22Rv1 (cell line): ENCODE measurements around the gene HRNR.

Source experiments
- ZFX ChIP-seq: fragments of 450-650 bp; IDR thresholded peaks from 2 replicates; pipeline ENCODE4 v1.6.1; 2017; ENCODE audit warnings: antibody characterized with exemption, borderline replicate concordance
- TF ChIP-seq, protein P1 (sequence below): fragments of 450-650 bp; IDR thresholded peaks from 2 replicates; pipeline ENCODE4 v1.5.1; 2017; ENCODE audit warnings: mild to moderate bottlenecking

DNA sequence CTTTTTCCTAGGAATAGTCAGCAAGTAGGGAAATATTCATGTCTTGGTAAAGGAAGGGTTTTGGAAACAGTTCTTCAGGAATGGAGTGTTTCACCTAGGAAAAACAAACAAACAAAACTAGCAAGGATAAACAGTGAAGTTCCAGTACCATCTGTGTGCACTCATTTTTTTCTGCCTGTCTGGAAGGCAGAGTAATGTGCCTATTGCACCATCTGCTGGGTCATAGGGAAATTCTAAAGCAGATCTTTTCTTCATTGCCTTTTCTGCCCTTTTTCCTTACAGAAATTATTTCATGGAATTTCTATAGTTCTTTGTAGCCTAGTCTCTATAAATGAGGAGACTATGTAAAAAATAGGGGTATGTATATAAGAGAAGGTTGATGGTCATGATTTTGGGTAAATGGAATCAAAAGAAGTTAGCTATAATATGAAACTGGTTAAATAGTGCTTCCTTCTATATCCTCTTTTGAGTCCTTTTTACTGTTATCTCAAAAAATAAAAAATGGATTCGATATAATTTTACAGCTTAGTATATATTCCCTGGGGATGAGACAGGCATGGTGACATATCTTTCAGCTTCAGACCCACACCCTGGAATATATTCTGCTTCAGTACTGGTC lies 3.4 kb upstream of the HRNR start:
- TF ChIP-seq, protein P1, sequence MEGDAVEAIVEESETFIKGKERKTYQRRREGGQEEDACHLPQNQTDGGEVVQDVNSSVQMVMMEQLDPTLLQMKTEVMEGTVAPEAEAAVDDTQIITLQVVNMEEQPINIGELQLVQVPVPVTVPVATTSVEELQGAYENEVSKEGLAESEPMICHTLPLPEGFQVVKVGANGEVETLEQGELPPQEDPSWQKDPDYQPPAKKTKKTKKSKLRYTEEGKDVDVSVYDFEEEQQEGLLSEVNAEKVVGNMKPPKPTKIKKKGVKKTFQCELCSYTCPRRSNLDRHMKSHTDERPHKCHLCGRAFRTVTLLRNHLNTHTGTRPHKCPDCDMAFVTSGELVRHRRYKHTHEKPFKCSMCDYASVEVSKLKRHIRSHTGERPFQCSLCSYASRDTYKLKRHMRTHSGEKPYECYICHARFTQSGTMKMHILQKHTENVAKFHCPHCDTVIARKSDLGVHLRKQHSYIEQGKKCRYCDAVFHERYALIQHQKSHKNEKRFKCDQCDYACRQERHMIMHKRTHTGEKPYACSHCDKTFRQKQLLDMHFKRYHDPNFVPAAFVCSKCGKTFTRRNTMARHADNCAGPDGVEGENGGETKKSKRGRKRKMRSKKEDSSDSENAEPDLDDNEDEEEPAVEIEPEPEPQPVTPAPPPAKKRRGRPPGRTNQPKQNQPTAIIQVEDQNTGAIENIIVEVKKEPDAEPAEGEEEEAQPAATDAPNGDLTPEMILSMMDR = peak; percentile 39
- no peak for TF ChIP-seq ZFX
